ENCODE data around the gene SERPINA5. TPM values are rescaled to one million over a fixed set of nuclear protein-coding genes. Genes with fewer than 3 reads are reported as not detected.

Gene SERPINA5
- total RNA-seq, 1 experiment from 2014 or later: 0.49 TPM

GRCh38 chr14:94547151-94547680 is 34.0 kb upstream of the SERPINA5 start:
- ATAC-seq: no peak
- Histone ChIP-seq H3K4me3 (ENCODE audit: low read depth in 2 of 2, low read length in 2 of 2) (no peak overlapping the region), H3K36me3 (ENCODE audit: control insufficient read depth, insufficient read depth, low read length) (no peaks in the 10 kb centered on the region), H3K9me3 (ENCODE audit: control insufficient read depth, insufficient read depth, low read depth, low read length) (no peaks in the 10 kb centered on the region), H3K27ac (ENCODE audit: low read length) (no peak overlapping the region), H3K4me1 (ENCODE audit: control insufficient read depth, insufficient read depth, low read length) (no peaks in the 10 kb centered on the region), H3K27me3 (ENCODE audit: control insufficient read depth, insufficient read depth, low read length) (no peaks in the 10 kb centered on the region)
- DNase-seq (ENCODE audit: low read depth, low spot score): no peak
- intact Hi-C loops (cut with micrococcal nuclease; ENCODE audit: unreplicated experiment) (loop anchor here (5.0 kb wide), 1 partner anchor 115 kb away; no protein-coding TSS in a partner anchor), in situ Hi-C loops (cut with HindIII; ENCODE audit: low pct_unique_long_range_greater_than_20kb, low sequenced_read_pairs) (no loop called here)
- POLR2A ChIA-PET: no interaction called here
- CTCF ChIA-PET: no interaction called here
- TF ChIP-seq CTCF (IDR thresholded peaks at IDR 0.05): no peak
- TF ChIP-seq REST (IDR thresholded peaks at IDR 0.05; ENCODE audit: insufficient read depth in 1 of 2, low read depth in 2 of 2, low read length in 1 of 2): no peak
- no peak for TF ChIP-seq POLR2AphosphoS5 (IDR thresholded peaks at IDR 0.05; ENCODE audit: low read depth, low read length)
- no peak for TF ChIP-seq TCF7L2 (IDR thresholded peaks at IDR 0.05; ENCODE audit: low read depth, low read length)
- TF ChIP-seq SIN3A (IDR thresholded peaks at IDR 0.05; ENCODE audit: borderline replicate concordance, insufficient read depth, low read depth, low read length): no peak
- BruUV-seq (replicated peaks): no TSS peak

GRCh38 chr14:94547726-94548125 is 33.5 kb upstream of the SERPINA5 start:
- H3K4me1 ChIP-seq (ENCODE audit: control insufficient read depth, insufficient read depth, low read length): no peaks in the 10 kb centered on the region
- ATAC-seq (no peak), DNase-seq (ENCODE audit: low read depth, low spot score) (no peak)
- no TSS peak for BruUV-seq (replicated peaks)
- intact Hi-C loops (cut with micrococcal nuclease; ENCODE audit: unreplicated experiment): loop anchor here (5.0 kb wide), 1 partner anchor 115 kb away; no protein-coding TSS in a partner anchor
- CTCF ChIA-PET: no interaction called here
- no peak overlapping the region for H3K4me3 ChIP-seq (ENCODE audit: low read depth in 2 of 2, low read length in 2 of 2)
- no peaks in the 10 kb centered on the region for H3K36me3 ChIP-seq (ENCODE audit: control insufficient read depth, insufficient read depth, low read length)
- H3K27me3 ChIP-seq (ENCODE audit: control insufficient read depth, insufficient read depth, low read length): no peaks in the 10 kb centered on the region
- in situ Hi-C loops (cut with HindIII; ENCODE audit: low pct_unique_long_range_greater_than_20kb, low sequenced_read_pairs): no loop called here
- POLR2A ChIA-PET: no interaction called here
- no peaks in the 10 kb centered on the region for H3K9me3 ChIP-seq (ENCODE audit: control insufficient read depth, insufficient read depth, low read depth, low read length)
- no peak overlapping the region for H3K27ac ChIP-seq (ENCODE audit: low read length)
- TF ChIP-seq REST (IDR thresholded peaks at IDR 0.05; ENCODE audit: insufficient read depth in 1 of 2, low read depth in 2 of 2, low read length in 1 of 2) (no peak), TCF7L2 (IDR thresholded peaks at IDR 0.05; ENCODE audit: low read depth, low read length) (no peak), CTCF (IDR thresholded peaks at IDR 0.05) (no peak), SIN3A (IDR thresholded peaks at IDR 0.05; ENCODE audit: borderline replicate concordance, insufficient read depth, low read depth, low read length) (no peak), POLR2AphosphoS5 (IDR thresholded peaks at IDR 0.05; ENCODE audit: low read depth, low read length) (no peak)
